ENCODE results near the gene TEX12.

TEX12 gene

GRCh38 chr11:112210890-112211289 is 43.7 kb downstream of the TEX12 start:
- no peak for DNase-seq (ENCODE audit: low read depth in 2 of 2, low spot score in 1 of 2)

GRCh38 chr11:112211536-112211935 is 44.4 kb downstream of the TEX12 start:
- no peak for DNase-seq (ENCODE audit: low read depth in 2 of 2, low spot score in 1 of 2)

DNA sequence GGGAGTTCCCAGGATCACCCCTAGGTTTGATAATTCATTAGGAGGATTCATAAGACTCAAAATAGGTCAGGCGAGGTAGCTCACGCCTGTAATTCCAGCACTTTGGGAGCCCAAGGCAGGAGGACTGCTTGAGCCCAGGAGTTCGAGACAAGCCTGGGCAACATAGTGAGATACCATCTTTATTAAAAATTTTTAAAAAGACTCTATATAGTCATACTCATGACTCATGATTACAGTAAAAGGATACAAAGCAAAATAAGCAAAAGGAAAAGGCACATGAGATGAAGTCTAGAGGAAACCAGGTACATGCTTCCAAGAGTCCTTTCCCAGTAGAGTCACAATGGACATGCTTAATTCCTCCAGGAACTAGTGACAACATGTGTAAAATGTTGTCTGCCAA is 45.1 kb downstream of the TEX12 start:
- no peak for DNase-seq (ENCODE audit: low read depth in 2 of 2, low spot score in 1 of 2)

DNA sequence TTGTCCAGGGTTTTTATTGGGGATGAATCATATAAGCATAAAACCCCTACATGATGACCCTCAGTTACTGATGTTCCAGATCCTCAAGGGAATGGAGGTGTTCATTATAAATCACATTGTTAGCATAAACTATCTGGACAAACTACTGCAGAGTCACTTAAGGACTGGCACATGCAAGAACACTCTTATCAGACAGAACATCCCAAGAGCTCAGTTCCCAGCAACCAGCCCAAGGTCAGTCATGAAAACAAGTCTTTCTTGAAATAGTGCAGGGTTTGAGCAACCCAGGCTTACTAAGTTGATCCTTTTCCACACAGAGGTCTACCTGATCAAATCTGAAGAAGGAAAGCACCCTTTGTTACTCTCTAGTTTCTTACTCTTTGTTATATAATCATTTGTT is 45.5 kb downstream of the TEX12 start:
- DNase-seq (ENCODE audit: low read depth in 2 of 2, low spot score in 1 of 2): no peak

DNA sequence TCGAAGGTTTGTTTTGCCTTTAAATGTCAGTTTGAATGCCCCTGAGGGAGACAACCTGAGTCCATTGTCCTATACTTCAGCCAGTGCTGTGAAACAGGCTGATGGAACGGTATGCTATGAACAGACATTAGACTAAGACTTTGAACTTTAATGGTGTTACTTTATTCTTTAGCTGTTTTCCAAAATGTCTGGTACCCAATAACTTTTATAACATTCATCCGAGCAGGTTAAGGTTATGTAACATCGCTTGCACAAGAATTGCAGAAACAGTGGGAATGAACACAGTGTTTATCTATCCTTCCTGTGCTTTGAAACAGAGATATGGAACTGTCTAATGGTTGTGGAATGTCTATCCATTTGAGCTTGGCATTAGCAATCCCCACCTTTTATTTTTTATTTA is 46.6 kb downstream of the TEX12 start:
- DNase-seq (ENCODE audit: low read depth in 2 of 2, low spot score in 1 of 2): no peak

- DNase-seq (ENCODE audit: low read depth in 2 of 2, low spot score in 1 of 2): no peak
Observed at GRCh38 chr11:112215621-112216020, 48.4 kb downstream of the TEX12 start.

DNA sequence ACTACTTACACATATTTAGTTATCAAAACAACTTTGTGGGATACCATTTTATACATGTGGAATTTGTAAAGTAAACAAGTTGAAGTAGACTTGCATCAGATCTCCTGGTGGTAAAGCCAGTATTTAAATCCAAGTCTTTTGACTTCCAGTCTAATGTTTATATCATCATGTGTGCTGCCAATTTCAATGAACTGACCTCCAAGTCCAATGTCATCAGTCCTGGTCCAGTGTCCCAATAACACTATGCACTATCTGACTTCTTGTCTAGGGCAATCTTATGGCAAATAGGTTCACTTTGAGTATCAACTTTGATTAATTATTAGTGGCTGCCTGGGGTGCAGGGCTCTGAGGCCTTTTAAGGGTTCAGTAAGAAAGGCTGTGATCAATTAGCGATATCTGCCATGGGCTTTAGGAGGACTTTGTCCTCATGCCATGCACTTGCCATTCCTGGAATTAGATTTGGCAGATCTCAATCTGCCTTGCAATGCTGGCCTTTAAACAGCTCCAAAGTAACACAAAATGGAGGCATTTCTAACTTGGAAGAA is 49.5 kb downstream of the TEX12 start:
- no peak for DNase-seq (ENCODE audit: low read depth in 2 of 2, low spot score in 1 of 2)

GRCh38 chr11:112219476-112220232 is 52.5 kb downstream of the TEX12 start:
- DNase-seq (ENCODE audit: low read depth in 2 of 2, low spot score in 1 of 2): no peak

- DNase-seq (ENCODE audit: low read depth in 2 of 2, low spot score in 1 of 2): no peak
Observed at GRCh38 chr11:112221274-112221835, 54.2 kb downstream of the TEX12 start.
